Body of pancreas (tissue), 4 donors: Measurements from ENCODE around the gene ZFP36L2. TPM values are rescaled to one million over a fixed set of nuclear protein-coding genes. Genes with fewer than 3 reads are reported as not detected.
A peak's percentile ranks its signal among the peaks of the same experiment; 100 is the strongest.

Source experiments
- ATAC-seq: fragments of 150-250 bp; one replicate; pipeline ENCODE4 v1.9.1; 2016
- DNase-seq, 4 donors: peaks; one replicate each; pipeline ENCODE4 v3.0.0-alpha.2; 2019
- H3K27ac ChIP-seq, 4 donors: fragments of 200-600 bp; sonication (generic); 1 replicate in 3 of 4; 2 replicates in 1 of 4; pipeline versions ENCODE4 v1.5.1 to v1.6.1; 2016 to 2019; ENCODE audit warnings: mild to moderate bottlenecking in 1 of 4, mixed read lengths in 1 of 4, moderate library complexity in 1 of 4
- H3K27me3 ChIP-seq, 2 donors: fragments of 200-600 bp; sonication (generic); one replicate each; pipeline ENCODE4 v1.6.0; 2016; ENCODE audit warnings: mild to moderate bottlenecking in 1 of 2
- H3K36me3 ChIP-seq, 2 donors: fragments of 200-600 bp; sonication (generic); replicated peaks in 1 of 2; 2 replicates each; pipeline ENCODE4 v1.5.1; 2016; ENCODE audit warnings: low read depth in 2 of 2; ENCODE audit not compliant: insufficient read depth in 1 of 2
- H3K4me1 ChIP-seq: fragments of 200-600 bp; sonication (generic); one replicate; pipeline ENCODE4 v1.6.0; 2016
- H3K4me3 ChIP-seq, 2 donors: fragments of 200-600 bp; sonication (generic); 1 replicate in 1 of 2; 2 replicates in 1 of 2; pipeline ENCODE4 v1.5.1; 2016 to 2019
- H3K9me3 ChIP-seq, 3 donors: fragments of 200-600 bp; sonication (generic); 1 replicate in 2 of 3; 2 replicates in 1 of 3; pipeline ENCODE4 v1.5.1; 2016
- CTCF ChIP-seq, 7 experiments: fragments of 450-650 bp in 4 of 7; fragments of 200-600 bp in 3 of 7; sonication (generic) in 3 of 7; IDR thresholded peaks; one replicate each; pipeline ENCODE4 v1.5.1; 2016 to 2019; ENCODE audit warnings: antibody characterized with exemption in 7 of 7
- POLR2A ChIP-seq, 3 donors: fragments of 450-650 bp; IDR thresholded peaks; one replicate each; pipeline ENCODE4 v1.6.1; 2016; ENCODE audit warnings: antibody characterized with exemption in 3 of 3, mild to moderate bottlenecking in 2 of 3
- WGBS, 2 donors: methylation state at CpG; one replicate each; pipeline ENCODE4 v1.1.5; 2017; 5-methylcytosine and 5-hydroxymethylcytosine counted together
- intact Hi-C: fragments of 100-400 bp; cut with DNase I; formaldehyde crosslinking; loops from one replicate; pipeline ENCODE4 v1.15.1; 2023
- total RNA-seq, 2 donors: library from RNA; depleted of rRNA; stranded (reverse); fragments of >200 nt; gene quantifications; one replicate each; pipeline ENCODE4 v1.1.0, GENCODE V29; 2016

ZFP36L2 gene
- total RNA-seq, 2 donors from 2014 or later, result 57.1 to 116 TPM

DNA sequence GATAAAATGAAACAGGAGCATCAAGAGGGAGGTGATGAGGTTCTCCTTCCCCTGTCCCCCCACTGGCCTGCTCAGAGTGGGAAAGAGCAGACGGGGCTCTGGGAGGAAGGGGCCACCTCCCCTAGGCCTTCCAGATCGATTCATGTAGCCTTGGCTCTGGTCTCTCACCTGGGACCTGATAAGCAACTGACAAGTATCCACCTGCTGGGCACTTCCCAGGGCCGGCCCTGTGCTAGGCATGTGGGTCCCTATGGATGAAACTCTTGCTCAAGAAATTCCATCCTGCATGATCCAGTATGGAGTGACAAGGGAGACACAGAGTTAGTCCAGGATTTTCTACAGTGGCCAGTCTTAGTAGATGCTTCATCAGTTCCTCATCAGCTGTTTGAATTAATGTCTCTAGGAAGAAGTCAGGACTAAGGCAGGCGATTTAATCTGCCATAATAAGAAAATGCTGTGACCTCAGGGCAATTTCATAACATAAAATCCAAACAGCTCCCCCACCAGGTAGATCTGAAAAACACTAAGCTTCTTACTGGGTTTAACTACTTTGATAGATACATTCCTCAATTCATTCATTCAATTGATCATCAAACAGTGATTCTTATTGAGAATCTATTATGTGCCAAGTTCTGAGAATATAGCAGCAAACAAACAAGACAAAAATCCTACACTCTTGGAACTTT, 44.7 kb upstream of the ZFP36L2 start:
- no peak for ATAC-seq
- peak in 1 of 4 donors; percentile 26 for DNase-seq
- Histone ChIP-seq H3K36me3 (no peaks in the 10 kb centered on the region), H3K9me3 (no peaks in the 10 kb centered on the region), H3K27ac (no peak overlapping the region), H3K4me3 (no peak overlapping the region), H3K4me1 (peaks cover 4% of the 10 kb centered on the region), H3K27me3 (no peaks in the 10 kb centered on the region)
- no peak for TF ChIP-seq POLR2A (IDR thresholded peaks at IDR 0.05)
- no peak for TF ChIP-seq CTCF (IDR thresholded peaks at IDR 0.05)
- 43 to 48% methylated on average over 4 of the region's 4 CpGs for WGBS, 2 donors
- intact Hi-C loops, result no loop called here

DNA sequence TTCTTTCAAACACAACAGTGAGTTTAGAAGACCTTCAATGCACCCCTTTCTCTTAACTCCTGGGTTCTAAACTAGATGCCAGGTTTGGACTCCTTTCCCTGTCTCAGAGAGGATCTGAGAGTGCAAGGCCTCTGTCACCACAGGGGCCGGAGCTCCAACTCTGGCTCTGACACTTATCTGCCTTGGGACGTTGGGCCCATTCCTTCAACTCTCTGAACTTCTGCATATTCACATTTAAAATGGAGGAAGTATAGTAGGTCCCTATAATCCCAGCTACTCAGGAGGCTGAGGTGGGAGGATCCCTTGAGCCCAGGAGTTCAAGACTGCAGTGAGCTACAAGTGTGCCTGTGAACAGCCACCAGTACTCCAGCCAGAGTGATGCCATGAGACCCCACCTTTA, 44.1 kb upstream of the ZFP36L2 start:
- DNase-seq, result no peak
- Histone ChIP-seq H3K4me1 (no peaks in the 10 kb centered on the region), H3K4me3 (no peak overlapping the region), H3K27ac (peak overlapping the region in 1 of 4 donors; percentile 57), H3K9me3 (no peaks in the 10 kb centered on the region), H3K36me3 (no peaks in the 10 kb centered on the region), H3K27me3 (no peaks in the 10 kb centered on the region)
- 87 to 91% methylated on average over 2 of the region's 2 CpGs for WGBS, 2 donors
- ATAC-seq, result no peak
- intact Hi-C loops, result no loop called here
- TF ChIP-seq CTCF (IDR thresholded peaks at IDR 0.05) (no peak), POLR2A (IDR thresholded peaks at IDR 0.05) (no peak)

DNA sequence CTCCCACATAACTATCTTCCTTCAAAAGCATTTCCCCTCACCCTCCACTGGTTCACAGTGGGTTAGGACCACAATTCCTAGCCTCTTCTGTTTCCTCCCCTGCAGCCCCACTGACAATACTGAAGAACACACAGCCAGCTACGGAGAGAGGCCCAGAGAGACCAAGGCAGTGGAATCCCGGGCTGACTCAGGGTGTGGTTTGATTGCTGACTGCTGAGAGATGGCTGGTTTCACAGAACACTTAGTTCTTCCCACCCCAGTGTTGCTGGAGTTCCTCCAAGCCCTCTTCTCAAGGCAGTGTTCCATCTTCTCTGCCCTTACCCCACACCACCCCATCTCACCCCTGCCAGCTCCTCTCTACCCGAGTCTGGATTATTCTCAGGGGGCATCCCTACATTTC, 43.3 kb upstream of the ZFP36L2 start:
- DNase-seq, result peak in 3 of 4 donors; percentile 32 to 65 (median 33)
- Histone ChIP-seq H3K36me3 (no peaks in the 10 kb centered on the region), H3K27me3 (no peaks in the 10 kb centered on the region), H3K4me3 (no peak overlapping the region), H3K27ac (peak overlapping the region in 2 of 4 donors; percentile 42 to 57), H3K4me1 (no peaks in the 10 kb centered on the region), H3K9me3 (no peaks in the 10 kb centered on the region)
- intact Hi-C loops, result no loop called here
- peak; percentile 36 for ATAC-seq
- WGBS, 2 donors, result 48 to 76% methylated on average over 3 of the region's 3 CpGs
- no peak for TF ChIP-seq POLR2A (IDR thresholded peaks at IDR 0.05)
- TF ChIP-seq CTCF (IDR thresholded peaks at IDR 0.05), result no peak

DNA sequence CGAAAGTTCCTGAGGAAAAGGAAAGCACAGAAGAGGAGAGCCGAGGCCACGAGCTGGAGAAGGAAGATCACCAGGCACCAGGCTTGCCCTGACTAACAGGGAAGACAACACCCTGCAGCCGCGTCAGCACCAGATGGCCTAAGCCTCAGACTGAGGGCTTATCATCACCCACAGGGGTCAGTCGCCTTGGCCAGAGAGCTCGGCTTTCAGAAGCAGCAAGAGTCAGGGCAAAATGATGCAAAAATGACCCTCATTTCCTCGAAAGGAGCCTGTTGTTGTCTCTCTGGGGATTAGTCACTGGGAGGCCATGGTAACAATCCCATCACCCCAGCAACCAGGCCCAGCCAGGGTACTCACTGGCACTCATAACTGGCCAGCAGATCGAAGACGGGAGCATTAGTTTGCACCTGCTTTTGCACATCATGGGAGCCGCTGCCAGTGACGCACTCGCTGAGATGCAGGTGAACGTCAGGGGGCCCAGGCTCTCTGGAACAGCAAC, 42.7 kb upstream of the ZFP36L2 start:
- 79% methylated on average over 6 to 14 of the region's 14 CpGs for WGBS, 2 donors
- Histone ChIP-seq H3K4me1 (no peaks in the 10 kb centered on the region), H3K9me3 (no peaks in the 10 kb centered on the region), H3K27me3 (no peaks in the 10 kb centered on the region), H3K36me3 (no peaks in the 10 kb centered on the region), H3K4me3 (no peak overlapping the region), H3K27ac (peak overlapping the region in 2 of 4 donors; percentile 42 to 57)
- TF ChIP-seq POLR2A (IDR thresholded peaks at IDR 0.05) (no peak), CTCF (IDR thresholded peaks at IDR 0.05) (no peak)
- intact Hi-C loops, result no loop called here
- DNase-seq, result peak; percentile 37 to 80 (median 54)
- peak; percentile 59 for ATAC-seq
